LNCaP clone FGC (cell line): Measurements from ENCODE around the gene NAPA.

Source experiments
- DNase-seq: peaks from one replicate; pipeline ENCODE4 v3.0.0-alpha.2; 2011; ENCODE audit warnings: low read depth
- H3K4me3 ChIP-seq: 2 replicates; pipeline ENCODE4 v1.5.1; 2011; ENCODE audit warnings: mild to moderate bottlenecking, low read depth, low read length, control low read depth
- TF ChIP-seq, protein P1 (sequence below): IDR thresholded peaks from 2 replicates; pipeline ENCODE4 v1.5.1; 2012; ENCODE audit warnings: mild to moderate bottlenecking; ENCODE audit not compliant: control insufficient read depth, insufficient read depth; ENCODE audit errors: extremely low read depth

NAPA gene

DNA sequence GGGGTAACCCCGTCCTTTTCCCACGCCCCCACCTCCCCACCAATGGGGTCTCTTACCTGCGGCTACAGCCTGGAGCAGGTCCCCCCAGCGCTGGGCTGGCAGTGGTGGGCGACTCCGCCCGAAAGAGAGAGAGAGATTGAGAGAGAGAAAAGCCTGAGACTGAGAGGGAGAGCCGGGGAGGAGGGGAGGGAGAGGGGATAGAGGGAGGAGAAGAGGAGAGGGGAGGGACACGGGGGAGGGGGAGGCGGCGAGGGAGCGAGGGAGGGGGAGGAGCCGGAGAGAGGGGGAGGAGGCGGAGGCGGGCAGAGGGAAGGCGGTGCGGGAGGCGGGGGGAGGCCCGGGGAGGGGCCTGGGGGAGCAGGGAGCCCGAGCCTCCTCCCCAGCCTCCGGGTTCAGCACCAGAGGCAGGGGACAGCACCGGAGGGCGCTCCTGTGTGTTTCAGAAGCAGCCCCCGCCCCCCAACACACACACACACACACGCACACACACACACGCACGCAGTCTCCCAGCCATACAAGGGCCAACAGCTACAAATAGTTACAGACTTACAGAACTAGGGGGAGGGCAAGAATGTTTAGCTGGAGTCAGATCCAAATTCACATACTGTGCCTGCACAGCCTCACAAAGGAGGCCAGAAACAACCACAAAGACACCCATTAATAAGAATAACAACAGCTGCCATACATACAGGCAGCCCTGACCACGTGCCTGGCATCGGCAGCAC is 43.0 kb downstream of the NAPA start, which contains the start of gene SLC8A2:
Gene SLC8A2, minus strand, starts transcription at position 161 of the 725 bp plus-strand sequence. CDS start 5,490 bp downstream, outside the sequence.
- TF ChIP-seq, protein P1, sequence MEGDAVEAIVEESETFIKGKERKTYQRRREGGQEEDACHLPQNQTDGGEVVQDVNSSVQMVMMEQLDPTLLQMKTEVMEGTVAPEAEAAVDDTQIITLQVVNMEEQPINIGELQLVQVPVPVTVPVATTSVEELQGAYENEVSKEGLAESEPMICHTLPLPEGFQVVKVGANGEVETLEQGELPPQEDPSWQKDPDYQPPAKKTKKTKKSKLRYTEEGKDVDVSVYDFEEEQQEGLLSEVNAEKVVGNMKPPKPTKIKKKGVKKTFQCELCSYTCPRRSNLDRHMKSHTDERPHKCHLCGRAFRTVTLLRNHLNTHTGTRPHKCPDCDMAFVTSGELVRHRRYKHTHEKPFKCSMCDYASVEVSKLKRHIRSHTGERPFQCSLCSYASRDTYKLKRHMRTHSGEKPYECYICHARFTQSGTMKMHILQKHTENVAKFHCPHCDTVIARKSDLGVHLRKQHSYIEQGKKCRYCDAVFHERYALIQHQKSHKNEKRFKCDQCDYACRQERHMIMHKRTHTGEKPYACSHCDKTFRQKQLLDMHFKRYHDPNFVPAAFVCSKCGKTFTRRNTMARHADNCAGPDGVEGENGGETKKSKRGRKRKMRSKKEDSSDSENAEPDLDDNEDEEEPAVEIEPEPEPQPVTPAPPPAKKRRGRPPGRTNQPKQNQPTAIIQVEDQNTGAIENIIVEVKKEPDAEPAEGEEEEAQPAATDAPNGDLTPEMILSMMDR: no peak
- peak; percentile 1 for DNase-seq
- H3K4me3 ChIP-seq: no peak within 1 kb of the TSS

DNA sequence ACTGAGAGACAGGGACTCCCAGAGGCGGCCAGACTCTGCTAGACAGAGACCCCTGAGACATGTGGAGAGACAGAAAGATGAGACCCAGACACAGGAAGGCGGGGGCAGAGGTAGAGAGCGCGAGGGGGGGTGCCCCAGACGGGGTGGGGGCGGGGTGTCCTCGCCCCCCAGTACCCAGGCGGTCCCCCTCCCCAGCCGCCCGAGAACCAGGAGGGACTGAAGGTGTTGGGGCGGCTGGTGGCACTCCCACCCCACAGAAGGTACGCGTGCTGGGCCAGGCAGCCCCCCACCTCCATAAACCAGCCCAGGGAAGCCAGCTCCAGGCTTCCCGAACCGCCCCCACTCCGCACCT is 43.5 kb downstream of the NAPA start:
- DNase-seq: no peak
- TF ChIP-seq, protein P1: no peak
- H3K4me3 ChIP-seq: no peak overlapping the region

DNA sequence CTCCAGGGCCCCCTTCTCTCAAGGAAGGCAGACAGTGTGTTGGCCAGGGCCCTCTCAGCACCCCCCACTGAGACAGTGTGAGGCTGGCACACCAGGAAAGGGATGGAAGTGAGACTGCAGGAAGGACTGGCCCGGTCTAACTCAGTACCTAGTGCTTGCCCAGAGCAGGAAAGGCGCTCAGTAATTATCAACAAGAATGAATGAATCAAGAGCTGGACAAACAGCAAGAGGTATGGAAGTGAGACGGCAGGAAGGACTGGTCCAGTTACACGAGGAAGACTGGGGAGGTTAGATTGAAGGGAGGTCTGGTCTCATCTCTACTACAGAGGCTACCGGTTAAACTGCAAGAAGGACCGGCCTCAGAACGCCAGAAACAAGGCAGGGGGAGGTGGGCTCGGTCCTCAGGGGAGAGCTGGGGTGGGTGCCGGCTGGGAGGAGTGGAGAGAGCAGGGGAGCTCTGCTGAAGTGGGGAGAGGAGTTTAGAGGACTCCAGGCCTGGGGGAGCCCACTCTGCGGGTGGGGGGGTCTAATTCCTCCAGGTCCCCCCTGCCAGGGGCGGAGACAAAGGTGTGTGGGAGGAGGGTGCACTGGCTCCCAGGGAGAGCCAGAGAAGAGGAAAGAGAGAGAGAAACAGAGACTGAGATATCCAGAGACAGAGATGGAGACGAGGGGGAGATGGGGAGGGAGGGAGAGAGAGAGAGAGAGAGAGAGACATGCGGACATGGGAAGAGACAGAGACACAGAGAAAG is 44.2 kb downstream of the NAPA start:
- no peak overlapping the region for H3K4me3 ChIP-seq
- TF ChIP-seq, protein P1: no peak
- no peak for DNase-seq

DNA sequence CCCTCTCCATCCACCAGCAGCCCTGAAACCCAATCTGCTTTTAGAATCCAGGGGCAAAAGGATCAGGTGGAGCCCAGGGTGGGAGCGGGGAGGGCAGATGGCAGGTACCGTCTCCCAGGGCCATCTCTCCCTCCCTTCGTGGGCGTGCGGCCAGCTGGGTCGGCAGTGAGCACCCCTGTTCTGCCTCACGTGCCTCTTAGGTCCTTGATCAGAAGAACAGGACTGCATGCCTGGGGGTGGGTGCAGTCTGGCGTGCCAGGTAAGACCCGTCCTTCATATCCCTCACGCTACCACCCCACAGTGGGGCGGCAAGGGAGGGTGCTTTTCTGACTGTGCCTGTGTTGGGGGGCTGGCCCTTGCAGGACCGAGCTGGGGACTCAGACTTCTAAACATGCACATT is 45.1 kb downstream of the NAPA start:
- no peak overlapping the region for H3K4me3 ChIP-seq
- no peak for DNase-seq
- TF ChIP-seq, protein P1: no peak

DNA sequence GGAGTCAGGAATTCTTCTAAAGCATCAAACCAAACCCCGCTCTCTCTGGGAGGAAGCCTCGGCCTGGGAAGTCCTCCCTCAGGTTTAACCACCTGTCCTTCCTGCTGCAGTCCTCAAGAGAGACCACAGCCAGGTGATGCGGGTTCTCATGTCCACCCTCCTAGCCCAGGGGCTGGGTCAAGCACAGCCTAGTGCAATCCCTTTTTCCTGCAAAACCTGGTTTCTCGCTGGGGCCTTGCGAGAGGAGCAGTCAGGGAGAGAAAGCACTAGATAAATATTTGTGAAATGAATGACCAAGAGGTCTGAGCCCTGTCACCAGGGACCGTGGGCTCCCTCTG is 45.5 kb downstream of the NAPA start:
- TF ChIP-seq, protein P1: no peak
- H3K4me3 ChIP-seq: no peak overlapping the region
- DNase-seq: no peak

DNA sequence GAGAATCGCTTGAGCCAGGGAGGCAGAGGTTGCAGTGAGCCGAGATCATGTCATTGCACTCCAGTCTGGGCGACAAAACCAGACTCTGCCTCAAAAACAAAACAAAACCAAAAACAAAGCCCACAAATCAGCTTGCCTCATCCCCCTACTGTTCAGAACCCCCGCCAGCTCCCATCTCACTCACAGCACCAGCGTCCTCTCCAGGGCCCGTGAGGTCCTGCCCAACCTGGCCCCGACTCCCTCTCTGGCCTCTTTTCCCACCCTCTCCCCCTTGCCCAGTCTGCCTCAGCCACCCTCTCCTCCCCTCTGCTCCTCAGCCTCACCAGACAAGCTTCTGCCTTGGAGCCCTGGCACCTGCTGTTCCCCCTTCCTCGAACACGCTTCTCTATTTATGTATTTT is 46.9 kb downstream of the NAPA start:
- TF ChIP-seq, protein P1: no peak
- DNase-seq: no peak
- H3K4me3 ChIP-seq: no peak overlapping the region
